ENCODE data around the gene PRIMA1. TPM values are rescaled to one million over a fixed set of nuclear protein-coding genes. Genes with fewer than 3 reads are reported as not detected.

The PRIMA1 gene
- total and polyA plus RNA-seq, 2 experiments from 2014 or later = 2.1 to 3.5 TPM

- TF ChIP-seq REST (IDR thresholded peaks at IDR 0.05; ENCODE audit: unreplicated experiment) (no peak), POLR2AphosphoS5 (IDR thresholded peaks at IDR 0.05; ENCODE audit: low read depth) (no peak), NANOG (IDR thresholded peaks at IDR 0.05; ENCODE audit: borderline replicate concordance) (no peak)
Measured at GRCh38 chr14:93752980-93753561, 35.2 kb downstream of the PRIMA1 start (continued).

GRCh38 chr14:93751946-93752655 is 36.2 kb downstream of the PRIMA1 start:
- Histone ChIP-seq H3K9me2 (ENCODE audit: insufficient read depth) (no peaks in the 10 kb centered on the region), H3K27ac (ENCODE audit: low read depth) (no peak overlapping the region; the same call in 1 of the 2 replicates), H3K36me3 (ENCODE audit: insufficient read depth) (no peaks in the 10 kb centered on the region), H2AFZ (no peak overlapping the region), H3K4me2 (no peak overlapping the region), H3K4me1 (ENCODE audit: insufficient read depth) (no peaks in the 10 kb centered on the region), H3F3A (replicated peaks; ENCODE audit: low read depth) (no peaks in the 10 kb centered on the region), H3K27me3 (ENCODE audit: insufficient read depth) (no peaks in the 10 kb centered on the region), H3K4me3 (no peak overlapping the region), H4K20me1 (replicated peaks; ENCODE audit: insufficient read depth) (no peaks in the 10 kb centered on the region), H3K79me2 (replicated peaks; ENCODE audit: insufficient read depth) (no peaks in the 10 kb centered on the region)
- DNase-seq (ENCODE audit: low spot score) = no peak
- H3K4me3 Mint-ChIP-seq = no peak overlapping the region
- no peaks in the 10 kb centered on the region; the same call in 2 of the 3 replicates for H3K9me3 Mint-ChIP-seq
- no peak for ATAC-seq
- peaks cover 2% of the 10 kb centered on the region; the same call in 2 of the 3 replicates for H3K36me3 Mint-ChIP-seq (ENCODE audit: low read depth)
- peaks cover 3% of the 10 kb centered on the region; the same call in 2 of the 3 replicates for H3K4me1 Mint-ChIP-seq
- peaks cover 2% of the 10 kb centered on the region for H3K27me3 Mint-ChIP-seq (ENCODE audit: insufficient read depth, low read depth, poor library complexity)
- no peak overlapping the region for H3K27ac Mint-ChIP-seq
- no peak for TF ChIP-seq EZH2phosphoT487 (IDR thresholded peaks at IDR 0.05; ENCODE audit: unreplicated experiment)
- TF ChIP-seq CREB1 (CRISPR knock-in tag; IDR thresholded peaks at IDR 0.05; ENCODE audit: low read depth) = no peak
- TF ChIP-seq ZNF462 (CRISPR knock-in tag; IDR thresholded peaks at IDR 0.05) = no peak
- TF ChIP-seq POLR2AphosphoS5 (IDR thresholded peaks at IDR 0.05; ENCODE audit: low read depth) = no peak
- TF ChIP-seq REST (IDR thresholded peaks at IDR 0.05; ENCODE audit: unreplicated experiment) = no peak
- TF ChIP-seq CTCF (conservative IDR thresholded peaks at IDR 0.05; ENCODE audit: low read depth in 2 of 2) = no peak

All from GM23338 (cell line).